Cardiac muscle cell (in vitro differentiated cells and primary cell): Measurements from ENCODE around the gene COLQ. TPM values are rescaled to one million over a fixed set of nuclear protein-coding genes. Genes with fewer than 3 reads are reported as not detected.

ENCODE experiments used
- DNase-seq, 2 donors: peaks; one replicate each; pipeline versions ENCODE4 v3.0.0 to v3.0.0-alpha.2; 2010 to 2017; ENCODE audit warnings: low read depth in 1 of 2, low spot score in 1 of 2
- H3K27ac ChIP-seq: fragments of 200-600 bp; sonication (generic); 2 replicates; pipeline ENCODE4 v1.5.1; 2016
- H3K27me3 ChIP-seq: fragments of 200-600 bp; sonication (generic); 2 replicates; pipeline ENCODE4 v1.6.0; 2016; ENCODE audit warnings: control low read depth
- H3K36me3 ChIP-seq: fragments of 200-600 bp; sonication (generic); 2 replicates; pipeline ENCODE4 v1.5.1; 2016; ENCODE audit warnings: control low read depth
- H3K4me1 ChIP-seq: fragments of 200-600 bp; sonication (generic); 2 replicates; pipeline ENCODE4 v1.8.1; 2017; ENCODE audit warnings: low read depth, mild to moderate bottlenecking, mixed run types
- H3K4me3 ChIP-seq: fragments of 200-600 bp; sonication (generic); 2 replicates; pipeline ENCODE4 v1.5.1; 2016; ENCODE audit warnings: mild to moderate bottlenecking
- H3K9me3 ChIP-seq: fragments of 200-600 bp; sonication (generic); 2 replicates; pipeline ENCODE4 v1.5.1; 2017; ENCODE audit warnings: low read depth, mild to moderate bottlenecking, control low read depth
- CTCF ChIP-seq: IDR thresholded peaks from 2 replicates; pipeline ENCODE4 v1.5.1; 2012; ENCODE audit warnings: low read depth, mild to moderate bottlenecking, low read length
- polyA plus RNA-seq: library from polyadenylated mRNA; unstranded; fragments of >200 nt; fragmentation: Nextera tagmentation; extraction: Ambion mirVana; gene quantifications from 2 replicates; pipeline ENCODE4 v1.2.1, GENCODE V29; 2016
- total RNA-seq: library from RNA; depleted of rRNA; stranded (reverse); fragments of >200 nt; gene quantifications from 2 replicates; pipeline ENCODE4 v1.2.3, GENCODE V29; 2016

COLQ gene
- total and polyA plus RNA-seq, 2 experiments from 2014 or later = 7.5 to 10.4 TPM

DNA sequence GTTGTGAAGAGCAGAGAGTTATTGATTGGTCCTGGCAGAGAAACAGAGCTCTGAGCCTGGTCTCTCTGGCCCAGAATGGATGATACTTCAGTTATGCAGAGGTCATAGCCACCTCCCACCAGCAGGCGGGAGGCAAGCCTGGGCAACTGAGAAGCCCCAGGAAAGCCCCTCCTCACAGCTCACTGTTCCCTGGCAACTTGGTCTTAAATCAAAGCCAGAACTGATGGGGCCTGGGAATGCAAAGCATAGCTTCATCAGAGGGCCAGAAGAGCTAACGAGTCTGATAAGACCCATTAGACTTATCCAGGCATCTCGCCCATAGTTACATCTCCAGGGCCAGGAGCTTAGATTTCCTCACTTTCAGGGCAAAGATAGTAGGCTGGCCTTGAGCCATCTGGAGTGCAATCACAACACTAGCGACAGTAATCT lies 5.5 kb upstream of the COLQ start:
- Histone ChIP-seq H3K36me3 (no peaks in the 10 kb centered on the region), H3K9me3 (no peaks in the 10 kb centered on the region), H3K27ac (peak overlapping the region; percentile 41), H3K4me1 (peaks cover 20% of the 10 kb centered on the region), H3K4me3 (no peak overlapping the region), H3K27me3 (no peaks in the 10 kb centered on the region)
- peak; percentile 62 to 68 for DNase-seq
- peak; percentile 59 for TF ChIP-seq CTCF

- no peak overlapping the region for H3K4me3 ChIP-seq
- no peak for TF ChIP-seq CTCF
- DNase-seq = no peak
- H3K4me1 ChIP-seq = peaks cover 30% of the 10 kb centered on the region
- H3K9me3 ChIP-seq = no peaks in the 10 kb centered on the region
- H3K36me3 ChIP-seq = no peaks in the 10 kb centered on the region
- H3K27ac ChIP-seq = no peak overlapping the region
- H3K27me3 ChIP-seq = no peaks in the 10 kb centered on the region
Observed at GRCh38 chr3:15525790-15526189, 4.3 kb upstream of the COLQ start.

DNA sequence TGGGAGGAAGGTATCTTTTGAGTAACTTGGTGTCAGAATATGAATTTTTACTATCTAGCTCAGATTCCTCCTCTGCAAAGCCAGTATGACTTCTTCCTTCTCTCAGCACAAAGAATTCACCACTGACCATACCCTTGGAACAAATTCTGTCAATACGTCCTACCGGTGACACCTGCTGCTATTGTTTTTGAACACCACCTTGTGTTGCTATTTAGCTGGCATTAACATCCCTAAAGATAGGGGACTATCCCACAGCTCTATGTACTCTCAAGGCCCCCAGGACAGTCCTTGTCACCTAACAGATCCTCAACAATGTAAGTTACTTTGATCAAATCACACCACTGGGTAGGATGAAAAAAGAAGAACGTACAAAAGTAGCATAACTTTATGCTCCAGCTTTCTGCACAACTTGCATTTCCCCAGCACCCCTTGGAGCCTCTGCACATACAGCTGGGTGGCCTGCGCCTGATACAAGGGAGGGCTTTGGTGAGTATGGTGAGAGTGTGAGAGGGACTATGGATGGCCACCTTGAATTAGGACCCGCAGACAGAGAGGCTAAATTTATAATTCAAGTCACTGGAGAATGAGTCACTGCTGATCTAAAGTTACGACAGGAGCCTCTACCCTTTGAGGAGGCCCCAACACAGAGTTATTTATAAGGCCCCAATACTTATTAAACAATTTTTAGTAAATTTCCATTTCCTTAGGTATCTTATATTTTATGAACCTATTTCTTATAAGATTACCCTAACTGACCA lies 2.3 kb upstream of the COLQ start:
- no peaks in the 10 kb centered on the region for H3K36me3 ChIP-seq
- no peak for TF ChIP-seq CTCF
- H3K4me3 ChIP-seq = no peak overlapping the region
- H3K9me3 ChIP-seq = no peaks in the 10 kb centered on the region
- no peak for DNase-seq
- peaks cover 38% of the 10 kb centered on the region for H3K4me1 ChIP-seq
- no peak overlapping the region for H3K27ac ChIP-seq
- H3K27me3 ChIP-seq = no peaks in the 10 kb centered on the region

GRCh38 chr3:15522016-15522415 lies 510 bp upstream of the COLQ start:
- H3K36me3 ChIP-seq = no peaks in the 10 kb centered on the region
- no peaks in the 10 kb centered on the region for H3K27me3 ChIP-seq
- DNase-seq = no peak
- H3K4me3 ChIP-seq = no peak overlapping the region
- peak overlapping the region; percentile 89 for H3K27ac ChIP-seq
- H3K9me3 ChIP-seq = no peaks in the 10 kb centered on the region
- H3K4me1 ChIP-seq = peaks cover 36% of the 10 kb centered on the region
- TF ChIP-seq CTCF = no peak

DNA sequence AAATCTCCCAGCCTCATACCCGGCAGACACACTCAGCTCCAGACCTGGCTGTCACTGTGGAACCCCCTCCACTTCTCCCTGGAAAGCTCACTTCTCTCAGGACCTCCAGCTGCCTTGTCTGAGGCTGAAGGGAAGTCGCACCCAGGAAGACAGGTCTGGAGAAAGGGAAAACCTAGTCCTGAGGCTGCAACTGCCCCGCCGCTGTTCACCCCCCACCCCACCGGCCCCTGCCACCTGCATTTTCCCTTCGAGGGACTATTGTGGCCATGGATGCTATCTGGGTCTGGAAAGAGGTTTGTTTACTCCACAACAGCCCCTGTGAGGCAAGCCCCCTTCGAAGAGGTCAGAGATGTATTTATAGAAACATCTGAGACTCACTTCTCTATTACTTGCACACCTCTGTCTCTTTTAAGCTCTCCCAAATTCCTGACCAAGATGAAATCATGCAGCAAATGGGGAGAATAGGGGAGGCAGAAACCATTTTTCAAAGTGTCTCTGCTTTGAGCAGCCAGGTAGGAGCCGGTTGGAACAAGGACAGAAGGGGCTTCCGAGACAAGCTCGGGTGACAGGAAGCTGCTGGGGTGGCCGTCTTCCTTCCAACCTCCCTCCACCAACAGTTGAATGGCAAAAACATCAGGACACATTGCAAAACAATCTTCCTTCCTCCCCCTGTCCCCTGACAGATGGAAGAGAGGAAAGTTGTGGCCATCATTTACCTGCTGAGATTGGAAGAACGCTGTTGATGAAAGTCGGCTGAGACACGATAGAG lies 518 bp downstream of the COLQ start:
- Histone ChIP-seq H3K4me3 (peak overlapping the region; percentile 5), H3K9me3 (no peaks in the 10 kb centered on the region), H3K27ac (peak overlapping the region; percentile 89), H3K36me3 (no peaks in the 10 kb centered on the region), H3K27me3 (no peaks in the 10 kb centered on the region), H3K4me1 (peaks cover 30% of the 10 kb centered on the region)
- TF ChIP-seq CTCF = no peak
- DNase-seq = no peak
